HG03378 (cell line): ENCODE data around the gene GADD45GIP1.

Source experiments
- ATAC-seq: cut with Tn5 transposase; IDR thresholded peaks from one replicate; pipeline ENCODE4 v1.9.1; 2021; ENCODE audit warnings: mild to moderate bottlenecking, moderate library complexity; ENCODE audit not compliant: unreplicated experiment

The GADD45GIP1 gene

DNA sequence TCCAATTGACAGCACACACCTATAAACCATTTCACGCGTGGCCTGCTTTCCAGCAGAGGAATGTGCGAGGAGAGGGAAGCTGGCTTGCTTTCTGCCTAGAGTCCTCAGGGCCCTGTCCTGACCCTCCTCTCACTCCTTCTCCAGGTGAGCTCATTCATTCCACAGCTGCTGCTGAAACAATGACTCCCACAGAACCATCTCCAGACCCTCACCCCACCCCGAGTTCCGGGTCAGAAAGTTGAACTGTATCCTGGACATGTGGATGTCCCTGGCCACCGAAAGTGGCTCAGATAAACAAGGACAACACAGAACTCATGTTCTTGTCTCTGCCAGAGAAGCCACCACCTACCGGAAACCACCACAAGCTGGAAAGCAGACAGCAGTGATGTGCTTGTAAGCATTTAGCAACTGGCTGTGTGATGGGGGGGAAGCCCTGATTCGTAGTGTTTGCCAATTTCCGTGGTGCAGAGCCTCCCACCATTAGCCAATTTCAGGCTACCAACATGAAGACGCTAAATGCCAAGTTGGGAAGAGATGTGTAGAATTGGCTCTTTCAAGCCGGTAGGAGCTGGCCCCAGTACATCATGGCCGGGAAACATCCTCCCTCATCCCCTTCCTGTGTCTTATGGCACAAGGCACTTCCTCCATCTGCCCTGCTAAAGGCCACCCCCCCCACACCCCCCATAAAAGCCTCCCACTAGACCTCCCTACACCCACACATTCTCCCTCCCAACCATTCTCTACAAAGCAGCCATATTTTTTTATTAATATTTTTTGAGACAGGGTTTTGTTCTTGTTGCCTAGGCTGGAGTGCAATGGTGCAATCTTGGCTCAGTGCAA, 43.0 kb downstream of the GADD45GIP1 start:
- no peak for ATAC-seq

DNA sequence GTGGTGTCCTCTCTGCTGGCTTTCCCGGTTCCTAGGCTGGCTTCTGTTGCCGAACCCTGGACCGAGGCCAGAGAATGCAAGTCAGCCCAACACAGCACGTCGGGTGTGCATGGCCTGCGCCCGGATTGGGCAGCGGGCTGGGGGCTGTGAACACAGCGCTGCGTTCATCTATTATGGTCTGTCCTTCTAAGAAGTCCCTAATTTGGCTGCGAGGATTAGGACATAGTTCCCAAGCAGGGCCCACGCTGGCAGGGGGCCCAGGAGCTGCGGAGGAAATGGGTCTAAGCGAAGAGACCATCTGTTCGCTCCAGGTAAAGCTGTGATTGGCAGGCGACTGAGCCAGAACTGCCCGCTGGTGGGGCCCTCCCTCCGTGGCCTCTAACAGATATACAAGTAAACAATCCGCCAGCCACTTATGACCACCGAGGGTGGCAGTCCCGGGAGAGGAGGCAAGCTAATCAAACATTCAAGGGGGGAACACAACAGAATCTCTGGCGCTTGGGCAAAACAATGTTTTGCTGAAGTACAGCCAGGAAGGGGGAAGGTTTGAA, 43.9 kb downstream of the GADD45GIP1 start:
- ATAC-seq = no peak

DNA sequence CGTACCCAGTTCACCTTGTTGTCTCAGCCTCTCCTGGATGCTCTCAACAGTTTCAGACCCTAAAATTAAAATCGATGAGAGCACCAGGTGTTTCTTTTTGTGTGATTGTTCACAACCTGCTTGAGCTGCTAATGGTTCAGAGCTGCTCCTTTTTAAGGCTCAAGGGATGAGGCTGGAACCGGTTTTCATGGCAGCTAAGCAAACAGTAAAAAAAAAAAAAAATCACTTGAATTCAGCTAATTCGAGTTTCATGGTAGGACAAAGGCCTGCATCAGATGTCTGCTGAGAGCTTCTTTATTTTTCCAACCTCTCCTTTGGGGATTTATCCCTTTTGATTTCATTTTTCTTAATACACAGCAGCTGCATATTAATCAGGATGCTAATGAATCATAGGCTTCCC, 44.5 kb downstream of the GADD45GIP1 start:
- ATAC-seq = no peak

DNA sequence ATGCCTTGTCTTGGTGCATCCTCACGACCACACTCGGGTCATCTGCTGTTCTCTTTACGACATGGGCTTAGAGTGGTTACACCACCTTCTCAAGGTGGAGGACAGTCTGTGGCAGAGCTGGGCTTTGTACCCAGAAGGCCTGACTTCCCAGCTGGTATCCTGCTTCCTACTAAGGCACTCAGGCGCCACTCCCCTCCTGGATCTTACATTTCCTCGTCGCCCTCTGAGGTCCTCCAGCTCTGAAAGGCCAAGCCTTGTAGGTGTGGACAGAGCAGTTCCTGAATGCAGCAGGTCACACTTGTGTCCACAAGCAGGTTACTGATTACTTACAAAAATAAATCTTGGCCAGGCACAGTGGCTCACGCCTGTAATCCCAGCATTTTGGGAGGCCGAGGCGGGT, 49.9 kb downstream of the GADD45GIP1 start:
- ATAC-seq = no peak
